MM.1S (cell line): Measurements from ENCODE around the gene SSC5D.

Source experiments
- DNase-seq: peaks from one replicate; pipeline ENCODE4 v3.0.0-alpha.2; 2015
- H2AFZ ChIP-seq: fragments of 300-600 bp; sonication (generic); 2 replicates; pipeline ENCODE4 v1.6.0; 2016; ENCODE audit warnings: antibody characterized with exemption, low read length
- H3F3A ChIP-seq: fragments of 300-600 bp; sonication (generic); 2 replicates; pipeline ENCODE4 v1.6.1; 2016; ENCODE audit warnings: mild to moderate bottlenecking, antibody characterized with exemption, low read length, moderate library complexity, mixed read lengths; ENCODE audit not compliant: insufficient read depth
- H3K27ac ChIP-seq: fragments of 300-600 bp; sonication (generic); 2 replicates; pipeline ENCODE4 v1.5.1; 2016; ENCODE audit warnings: mild to moderate bottlenecking, low read length
- H3K27me3 ChIP-seq: fragments of 300-600 bp; sonication (generic); replicated peaks from 2 replicates; pipeline ENCODE4 v1.6.0; 2016; ENCODE audit warnings: low read length; ENCODE audit not compliant: insufficient read depth
- H3K36me3 ChIP-seq: fragments of 300-600 bp; sonication (generic); replicated peaks from 2 replicates; pipeline ENCODE4 v1.6.1; 2016; ENCODE audit warnings: mild to moderate bottlenecking, low read length, mixed read lengths; ENCODE audit not compliant: insufficient read depth
- H3K4me1 ChIP-seq: fragments of 300-600 bp; sonication (generic); 2 replicates; pipeline ENCODE4 v1.6.1; 2016; ENCODE audit warnings: low read length, mixed read lengths
- H3K4me2 ChIP-seq: fragments of 300-600 bp; sonication (generic); 2 replicates; pipeline ENCODE4 v1.6.0; 2016; ENCODE audit warnings: low read depth, low read length
- H3K4me3 ChIP-seq: fragments of 300-600 bp; sonication (generic); 2 replicates; pipeline ENCODE4 v1.5.1; 2016; ENCODE audit warnings: low read length, mixed read lengths
- H3K79me2 ChIP-seq: fragments of 300-600 bp; sonication (generic); 2 replicates; pipeline ENCODE4 v1.6.1; 2016; ENCODE audit warnings: mixed run types, low read length, mixed read lengths
- H3K9ac ChIP-seq: fragments of 300-600 bp; sonication (generic); 2 replicates; pipeline ENCODE4 v1.6.1; 2016; ENCODE audit warnings: low read length, mixed read lengths
- H3K9me2 ChIP-seq: fragments of 300-600 bp; sonication (generic); replicated peaks from 2 replicates; pipeline ENCODE4 v1.6.1; 2016; ENCODE audit warnings: mild to moderate bottlenecking, low read length, mixed read lengths; ENCODE audit not compliant: insufficient read depth
- H3K9me3 ChIP-seq: fragments of 300-600 bp; sonication (generic); replicated peaks from 2 replicates; pipeline ENCODE4 v1.6.1; 2016; ENCODE audit warnings: mild to moderate bottlenecking, low read length, mixed read lengths; ENCODE audit not compliant: insufficient read depth
- H4K20me1 ChIP-seq: fragments of 300-600 bp; sonication (generic); 2 replicates; pipeline ENCODE4 v1.6.1; 2016; ENCODE audit warnings: mild to moderate bottlenecking, low read length, moderate library complexity, mixed read lengths; ENCODE audit not compliant: insufficient read depth
- EZH2 ChIP-seq: fragments of 300-600 bp; sonication (generic); optimal IDR thresholded peaks from 2 replicates; pipeline ENCODE3; 2017; ENCODE audit warnings: low read depth, mild to moderate bottlenecking, antibody characterized with exemption, low read length, mixed read lengths
- EZH2phosphoT487 ChIP-seq: fragments of 300-600 bp; sonication (generic); IDR thresholded peaks from 2 replicates; pipeline ENCODE4 v1.6.1; 2018; ENCODE audit warnings: antibody characterized with exemption, low read length
- TF ChIP-seq, protein P1 (sequence below): fragments of 300-600 bp; sonication (generic); IDR thresholded peaks from 2 replicates; pipeline ENCODE4 v1.5.1; 2016; ENCODE audit warnings: antibody characterized with exemption, low read length, mixed read lengths

SSC5D gene

DNA sequence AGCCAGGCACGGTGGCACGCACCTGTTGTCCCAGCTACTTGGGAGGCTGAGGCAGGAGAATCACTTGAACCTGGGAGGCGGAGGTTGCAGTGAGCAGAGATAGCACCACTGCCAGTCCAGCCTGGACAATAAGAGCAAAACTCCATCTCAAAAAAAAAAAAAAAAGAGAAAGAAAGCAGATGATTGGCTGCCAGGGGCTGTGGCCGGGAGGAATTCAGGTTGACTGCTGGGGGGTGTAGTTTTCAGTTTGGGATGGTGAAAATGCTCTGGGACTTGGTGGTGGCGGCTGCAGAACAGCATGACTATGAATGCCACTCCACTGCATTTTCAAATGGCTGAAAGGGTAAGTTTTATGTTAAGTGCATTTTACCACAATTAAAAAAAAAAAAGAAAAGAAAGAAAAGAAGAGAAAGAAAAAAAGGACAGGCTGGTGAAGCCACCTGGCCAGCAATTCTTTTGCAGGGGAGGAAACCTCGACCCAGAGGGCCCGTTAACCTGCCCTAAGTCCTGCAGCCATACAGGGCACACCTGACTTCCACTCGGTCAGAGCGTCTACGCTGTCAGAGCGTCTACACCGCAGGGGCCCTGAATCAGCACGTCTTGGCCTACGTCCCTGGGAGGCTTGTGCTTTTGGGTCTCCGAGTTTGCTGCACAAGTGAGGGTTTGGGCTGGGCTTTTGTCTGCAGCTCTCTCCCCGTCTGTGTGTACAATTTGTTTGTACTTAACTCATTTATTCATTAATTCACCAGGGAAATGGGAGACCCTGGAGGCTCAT is 30.4 kb upstream of the SSC5D start:
- Histone ChIP-seq H3K27me3 (peaks cover 7% of the 10 kb centered on the region), H2AFZ (no peak overlapping the region), H3K9me2 (no peaks in the 10 kb centered on the region), H3K4me3 (no peak overlapping the region), H3K36me3 (no peaks in the 10 kb centered on the region), H3K79me2 (peaks cover 4% of the 10 kb centered on the region; the same call in 1 of the 2 replicates), H4K20me1 (no peaks in the 10 kb centered on the region), H3K9ac (no peak overlapping the region), H3K4me1 (0 out of 2 replicates have a peak, but pooled peaks cover 5% of the 10 kb centered on the region), H3K27ac (no peak overlapping the region), H3F3A (0 out of 2 replicates have a peak, but pooled peaks cover 4% of the 10 kb centered on the region), H3K9me3 (no peaks in the 10 kb centered on the region), H3K4me2 (no peak overlapping the region)
- DNase-seq, result no peak
- TF ChIP-seq EZH2 (no peak), EZH2phosphoT487 (no peak)
- TF ChIP-seq, protein P1, sequence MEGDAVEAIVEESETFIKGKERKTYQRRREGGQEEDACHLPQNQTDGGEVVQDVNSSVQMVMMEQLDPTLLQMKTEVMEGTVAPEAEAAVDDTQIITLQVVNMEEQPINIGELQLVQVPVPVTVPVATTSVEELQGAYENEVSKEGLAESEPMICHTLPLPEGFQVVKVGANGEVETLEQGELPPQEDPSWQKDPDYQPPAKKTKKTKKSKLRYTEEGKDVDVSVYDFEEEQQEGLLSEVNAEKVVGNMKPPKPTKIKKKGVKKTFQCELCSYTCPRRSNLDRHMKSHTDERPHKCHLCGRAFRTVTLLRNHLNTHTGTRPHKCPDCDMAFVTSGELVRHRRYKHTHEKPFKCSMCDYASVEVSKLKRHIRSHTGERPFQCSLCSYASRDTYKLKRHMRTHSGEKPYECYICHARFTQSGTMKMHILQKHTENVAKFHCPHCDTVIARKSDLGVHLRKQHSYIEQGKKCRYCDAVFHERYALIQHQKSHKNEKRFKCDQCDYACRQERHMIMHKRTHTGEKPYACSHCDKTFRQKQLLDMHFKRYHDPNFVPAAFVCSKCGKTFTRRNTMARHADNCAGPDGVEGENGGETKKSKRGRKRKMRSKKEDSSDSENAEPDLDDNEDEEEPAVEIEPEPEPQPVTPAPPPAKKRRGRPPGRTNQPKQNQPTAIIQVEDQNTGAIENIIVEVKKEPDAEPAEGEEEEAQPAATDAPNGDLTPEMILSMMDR, result no peak

DNA sequence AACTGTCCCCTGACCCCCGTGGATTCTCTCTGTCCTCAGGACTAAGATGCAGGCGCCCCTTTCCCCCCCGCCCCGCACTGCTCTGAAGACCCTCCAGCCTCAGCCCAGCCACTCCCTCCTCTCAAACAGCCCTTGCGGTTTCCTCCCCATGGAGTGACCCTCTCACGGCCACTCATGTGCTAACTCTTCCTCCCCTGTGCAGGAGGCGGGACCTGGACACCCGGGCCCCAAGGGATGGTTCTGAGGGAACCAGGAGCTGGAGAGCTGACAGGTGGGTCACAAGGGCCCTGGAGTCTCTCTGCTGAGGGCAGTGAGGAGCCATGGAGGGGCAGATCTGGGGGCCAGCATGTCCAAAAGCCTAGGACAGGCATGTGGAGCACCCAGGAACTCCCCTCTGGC is 28.7 kb upstream of the SSC5D start:
- Histone ChIP-seq H3K27ac (no peak overlapping the region), H3K4me1 (0 out of 2 replicates have a peak, but pooled peaks cover 5% of the 10 kb centered on the region), H3K27me3 (peaks cover 23% of the 10 kb centered on the region), H4K20me1 (no peaks in the 10 kb centered on the region), H3K4me3 (no peak overlapping the region), H3F3A (0 out of 2 replicates have a peak, but pooled peaks cover 4% of the 10 kb centered on the region), H3K9me2 (no peaks in the 10 kb centered on the region), H3K79me2 (peaks cover 4% of the 10 kb centered on the region; the same call in 1 of the 2 replicates), H3K9me3 (no peaks in the 10 kb centered on the region), H2AFZ (no peak overlapping the region), H3K4me2 (no peak overlapping the region), H3K9ac (no peak overlapping the region), H3K36me3 (no peaks in the 10 kb centered on the region)
- DNase-seq, result no peak
- TF ChIP-seq, protein P1, result no peak
- TF ChIP-seq EZH2 (no peak), EZH2phosphoT487 (no peak)

DNA sequence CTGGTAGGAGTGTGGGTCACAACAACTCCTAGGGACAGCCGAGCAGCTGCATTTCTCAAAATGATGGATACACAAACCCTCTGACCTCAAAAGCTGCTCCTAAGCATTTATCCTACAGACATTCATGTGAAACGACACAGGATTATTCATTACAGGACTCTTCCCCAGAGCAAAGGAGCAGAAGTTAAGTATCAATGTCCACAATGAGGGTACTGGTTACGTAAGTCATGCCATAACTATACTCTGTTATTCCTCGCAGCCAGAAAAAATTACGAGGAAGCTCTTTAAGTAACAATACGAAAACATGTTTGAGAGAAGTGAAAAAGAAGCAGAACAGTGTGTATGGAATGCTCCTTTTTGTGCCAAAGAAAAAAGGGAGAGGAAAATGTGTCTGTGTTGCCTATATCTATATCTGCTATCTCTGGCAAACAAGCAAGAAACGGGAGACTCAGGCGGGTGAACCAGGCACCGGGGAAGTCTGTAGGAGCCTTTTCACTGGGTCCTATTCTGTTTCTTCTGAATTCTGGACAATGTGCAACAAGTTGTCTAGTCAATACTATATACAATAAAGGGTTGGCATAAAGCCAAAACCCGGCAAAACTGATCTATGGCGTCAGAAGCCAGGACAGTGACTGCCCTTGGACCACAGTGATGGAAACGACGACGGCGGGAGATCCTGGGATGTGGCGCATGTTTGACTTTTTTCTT is 28.1 kb upstream of the SSC5D start:
- no peaks in the 10 kb centered on the region for H3K9me3 ChIP-seq
- DNase-seq, result no peak
- TF ChIP-seq, protein P1, result no peak
- no peak for TF ChIP-seq EZH2phosphoT487
- no peak for TF ChIP-seq EZH2
- H3K9ac ChIP-seq, result no peak overlapping the region
- H3K4me3 ChIP-seq, result no peak overlapping the region
- 0 out of 2 replicates have a peak, but pooled peaks cover 4% of the 10 kb centered on the region for H3F3A ChIP-seq
- H3K36me3 ChIP-seq, result no peaks in the 10 kb centered on the region
- H3K9me2 ChIP-seq, result no peaks in the 10 kb centered on the region
- 0 out of 2 replicates have a peak, but pooled peaks cover 5% of the 10 kb centered on the region for H3K4me1 ChIP-seq
- H2AFZ ChIP-seq, result no peak overlapping the region
- H3K27ac ChIP-seq, result no peak overlapping the region
- peaks cover 28% of the 10 kb centered on the region for H3K27me3 ChIP-seq
- no peak overlapping the region for H3K4me2 ChIP-seq
- H4K20me1 ChIP-seq, result no peaks in the 10 kb centered on the region
- H3K79me2 ChIP-seq, result peaks cover 4% of the 10 kb centered on the region; the same call in 1 of the 2 replicates
